K562 (cell line): ENCODE results near the gene TESK2. TPM values are rescaled to one million over a fixed set of nuclear protein-coding genes. Genes with fewer than 3 reads are reported as not detected.

ENCODE experiments used
- DDX20 ChIP-seq: fragments of 450-650 bp; IDR thresholded peaks from 2 replicates; pipeline ENCODE4 v1.6.1; 2016; ENCODE audit warnings: missing genetic modification characterization, low read depth, mild to moderate bottlenecking, missing compliant biosample characterization, moderate library complexity
- GTF2A2 ChIP-seq: IDR thresholded peaks from 2 replicates; pipeline ENCODE4 v1.6.1; 2016; ENCODE audit warnings: mild to moderate bottlenecking, missing genetic modification characterization, missing compliant biosample characterization
- MEF2D ChIP-seq: conservative IDR thresholded peaks from 2 replicates; pipeline ENCODE4 v1.6.1; 2016; ENCODE audit warnings: low read depth, missing genetic modification characterization, missing compliant biosample characterization
- MIER1 ChIP-seq: fragments of 450-650 bp; IDR thresholded peaks from 2 replicates; pipeline ENCODE4 v1.6.1; 2016; ENCODE audit warnings: antibody characterized with exemption, mild to moderate bottlenecking, low read depth
- MXI1 ChIP-seq: IDR thresholded peaks from 2 replicates; pipeline ENCODE4 v1.6.1; 2011; ENCODE audit warnings: low read depth, mild to moderate bottlenecking, improper control_type of control experiment, low read length
- NCOA1 ChIP-seq: fragments of 450-650 bp; IDR thresholded peaks from 2 replicates; pipeline ENCODE4 v1.6.1; 2016; ENCODE audit warnings: low read depth
- NFRKB ChIP-seq: fragments of 450-650 bp; IDR thresholded peaks from 2 replicates; pipeline ENCODE4 v1.6.1; 2016; ENCODE audit warnings: low read depth
- NR2C1 ChIP-seq, 2 experiments: fragments of 450-650 bp; IDR thresholded peaks; 2 replicates each; pipeline ENCODE4 v1.6.1; 2017; ENCODE audit warnings: mild to moderate bottlenecking in 2 of 2, antibody characterized with exemption in 1 of 2, inconsistent platforms in 1 of 2, missing compliant biosample characterization in 1 of 2, missing genetic modification characterization in 1 of 2
- RBFOX2 ChIP-seq: fragments of 200-400 bp; formaldehyde crosslinking; IDR thresholded peaks from 2 replicates; pipeline ENCODE4 v1.6.1; 2017; ENCODE audit warnings: low read depth, mild to moderate bottlenecking, low read length, moderate library complexity
- SNIP1 ChIP-seq: fragments of 450-650 bp; IDR thresholded peaks from 2 replicates; pipeline ENCODE4 v1.7.1; 2017; ENCODE audit warnings: low read depth, mild to moderate bottlenecking
- SUPT5H ChIP-seq: fragments of 450-650 bp; IDR thresholded peaks from 2 replicates; pipeline ENCODE4 v1.6.1; 2016
- TSHZ1 ChIP-seq: fragments of 250-450 bp; sonication (Bioruptor Pico); IDR thresholded peaks from 2 replicates; pipeline ENCODE4 v1.4.0; 2020; ENCODE audit warnings: mild to moderate bottlenecking, moderate library complexity
- ZBTB34 ChIP-seq: fragments of 250-450 bp; sonication (Bioruptor Pico); IDR thresholded peaks from 2 replicates; pipeline ENCODE4 v1.8.0; 2021; ENCODE audit warnings: mild to moderate bottlenecking, moderate library complexity
- ZBTB9 ChIP-seq: fragments of 450-650 bp; formaldehyde crosslinking; IDR thresholded peaks from 2 replicates; pipeline ENCODE4 v1.4.0; 2020; ENCODE audit warnings: mild to moderate bottlenecking, moderate library complexity
- ZC3H4 ChIP-seq: sonication (generic); formaldehyde crosslinking; IDR thresholded peaks from 2 replicates; pipeline ENCODE4 v1.9.0; 2021; ENCODE audit warnings: missing genetic modification reagents, borderline replicate concordance
- ZHX1 ChIP-seq: fragments of 150-350 bp; conservative IDR thresholded peaks from 2 replicates; pipeline ENCODE4 v1.6.1; 2014; ENCODE audit warnings: low read length
- ZNF717 ChIP-seq: fragments of 250-450 bp; sonication (Bioruptor Pico); IDR thresholded peaks from 2 replicates; pipeline ENCODE4 v1.5.0; 2021
- ZZZ3 ChIP-seq: fragments of 450-650 bp; IDR thresholded peaks from 2 replicates; pipeline ENCODE4 v1.6.1; 2016; ENCODE audit warnings: antibody characterized with exemption, mild to moderate bottlenecking, moderate library complexity
- polyA plus RNA-seq, 8 experiments: library from polyadenylated mRNA; depleted of rRNA in 4 of 8; stranded (reverse) in 5 of 8; unstranded in 3 of 8; fragments of >200 nt; fragmentation: Nextera tagmentation in 2 of 8; fragmentation: Illumina TruSeq in 1 of 8; extraction: Ambion mirVana in 2 of 8; extraction: Trizol in 1 of 8; gene quantifications; 2 replicates each; pipeline versions ENCODE4 v1.2.1 to v1.2.3, GENCODE V29; 2011 to 2014; ENCODE audit warnings: inconsistent platforms in 1 of 8, missing spikeins in 1 of 8
- total RNA-seq, 7 experiments: library from RNA; depleted of rRNA in 6 of 7; stranded (reverse); fragments of >200 nt in 6 of 7; fragmentation: Illumina TruSeq in 2 of 7; extraction: Trizol in 2 of 7; gene quantifications; 2 replicates each; pipeline versions ENCODE4 v1.2.1 to v1.2.3, GENCODE V29; 2011 to 2021; ENCODE audit warnings: low replicate concordance in 1 of 7

TESK2 gene
- total and polyA plus RNA-seq, 9 of the 15 experiments (the other 6 are each of a cell fraction or from before 2014, with no cell fraction given) = 1.6 to 5.3 (median 3.7) TPM

GRCh38 chr1:45521413-45522323 is 30.7 kb upstream of the TESK2 start, which contains the start of gene PRDX1 (continued):
- peak; percentile 99 for TF ChIP-seq ZHX1
- peak; percentile 30; the same call in 1 of the 2 replicates for TF ChIP-seq MEF2D (tag)
- TF ChIP-seq MIER1 = peak; percentile 22; the same call in 1 of the 2 replicates
- TF ChIP-seq ZC3H4 (CRISPR knock-in tag) = peak; percentile 91
- 0 out of 2 replicates have a peak, but pooled peaks have one; percentile 7 for TF ChIP-seq NCOA1
- TF ChIP-seq MXI1 = peak; percentile 93; the same call in 1 of the 2 replicates
- peak; percentile 97 for TF ChIP-seq GTF2A2
- 0 out of 2 replicates have a peak, but pooled peaks have one; percentile 41 for TF ChIP-seq ZNF717
- no peak; the same call in 1 of the 2 replicates for TF ChIP-seq NR2C1 (IDR thresholded peaks at IDR 0.05)
- peak; percentile 38; the same call in 1 of the 2 replicates for TF ChIP-seq NR2C1 (tag; IDR thresholded peaks at IDR 0.05)
- no peak for TF ChIP-seq DDX20
- TF ChIP-seq TSHZ1 (CRISPR knock-in tag) = no peak
- TF ChIP-seq SNIP1 = no peak
- TF ChIP-seq NFRKB = peak; percentile 85; the same call in 1 of the 2 replicates
- TF ChIP-seq ZBTB9 (CRISPR knock-in tag) = peak; percentile 71; the same call in 1 of the 2 replicates
- no peak for TF ChIP-seq ZZZ3
- no peak for TF ChIP-seq ZBTB34 (CRISPR knock-in tag)
- peak; percentile 100 for TF ChIP-seq RBFOX2
- peak; percentile 100 for TF ChIP-seq SUPT5H
